ENCODE measurements around the gene GSTT2. TPM values are rescaled to one million over a fixed set of nuclear protein-coding genes. Genes with fewer than 3 reads are reported as not detected.

The GSTT2 gene
- polyA plus RNA-seq, 1 donor = 0.41 TPM

- no peak for DNase-seq
Observed at GRCh38 chr22:24009227-24010017, 29.5 kb downstream of the GSTT2 start.

- no peak for DNase-seq
Observed at GRCh38 chr22:24010018-24010391, 30.1 kb downstream of the GSTT2 start.

- no peak for DNase-seq
Observed at GRCh38 chr22:24011735-24012068, 31.8 kb downstream of the GSTT2 start.

GRCh38 chr22:24016156-24016555 is 36.2 kb downstream of the GSTT2 start:
- no peak for DNase-seq

GRCh38 chr22:24021304-24021703 is 41.4 kb downstream of the GSTT2 start:
- no peak for DNase-seq

GRCh38 chr22:24023204-24023789 is 43.4 kb downstream of the GSTT2 start:
- no peak for DNase-seq

- no peak for DNase-seq
Observed at GRCh38 chr22:24024354-24024753, 44.4 kb downstream of the GSTT2 start.

- DNase-seq = no peak
Observed at GRCh38 chr22:24025475-24025874, 45.5 kb downstream of the GSTT2 start.

GRCh38 chr22:24026056-24026455 is 46.1 kb downstream of the GSTT2 start:
- DNase-seq = no peak

GRCh38 chr22:24026733-24027132 is 46.8 kb downstream of the GSTT2 start:
- no peak for DNase-seq

GRCh38 chr22:24027389-24027975 is 47.5 kb downstream of the GSTT2 start:
- no peak for DNase-seq

GRCh38 chr22:24027991-24028390 is 48.1 kb downstream of the GSTT2 start:
- DNase-seq = no peak

- DNase-seq = no peak
Observed at GRCh38 chr22:24028533-24028932, 48.6 kb downstream of the GSTT2 start.

GRCh38 chr22:24029304-24029703 is 49.4 kb downstream of the GSTT2 start:
- DNase-seq = no peak

GRCh38 chr22:24030186-24030702 is 50.3 kb downstream of the GSTT2 start:
- no peak for DNase-seq

Other genes starting within 250 kb of the GSTT2 start
- gene ZNF70, start 229.0 kb upstream of the GSTT2 start, polyA plus RNA-seq (ENCODE audit: insufficient read length) = 6.1 TPM
- gene VPREB3, start 225.7 kb upstream of the GSTT2 start, polyA plus RNA-seq (ENCODE audit: insufficient read length) = 0.56 TPM
- 0.50 TPM for gene C22orf15, start 217.1 kb upstream of the GSTT2 start, polyA plus RNA-seq (ENCODE audit: insufficient read length)
- 53.5 TPM for gene CHCHD10, start 212.2 kb upstream of the GSTT2 start, polyA plus RNA-seq (ENCODE audit: insufficient read length)
- 8.2 TPM for gene MMP11, start 207.3 kb upstream of the GSTT2 start, polyA plus RNA-seq (ENCODE audit: insufficient read length)
- 79.3 TPM for gene SMARCB1, start 193.2 kb upstream of the GSTT2 start, polyA plus RNA-seq (ENCODE audit: insufficient read length)
- gene DERL3, start 141.1 kb upstream of the GSTT2 start, polyA plus RNA-seq (ENCODE audit: insufficient read length) = 1.2 TPM
- 9.5 TPM for gene SLC2A11, start 122.3 kb upstream of the GSTT2 start, polyA plus RNA-seq (ENCODE audit: insufficient read length)
- gene MIF, start 85.8 kb upstream of the GSTT2 start, polyA plus RNA-seq (ENCODE audit: insufficient read length) = 178 TPM
- 14.3 TPM for gene GSTT2B, start 18.9 kb upstream of the GSTT2 start, polyA plus RNA-seq (ENCODE audit: insufficient read length)
- gene DDTL, start 13.2 kb upstream of the GSTT2 start, polyA plus RNA-seq (ENCODE audit: insufficient read length) = 3.3 TPM
- 45.9 TPM for gene DDT, start 5.7 kb upstream of the GSTT2 start, polyA plus RNA-seq (ENCODE audit: insufficient read length)
- not detected for gene GSTT4, start 25.3 kb downstream of the GSTT2 start, polyA plus RNA-seq (ENCODE audit: insufficient read length)
- gene CABIN1, start 31.2 kb downstream of the GSTT2 start, polyA plus RNA-seq (ENCODE audit: insufficient read length) = 37.9 TPM
- gene SUSD2, start 201.4 kb downstream of the GSTT2 start, polyA plus RNA-seq (ENCODE audit: insufficient read length) = 0.85 TPM

Measured in hindlimb muscle (tissue), 1 donor.